Spleen (tissue), 11 donors: ENCODE measurements around the gene PSMB7. TPM values are rescaled to one million over a fixed set of nuclear protein-coding genes. Genes with fewer than 3 reads are reported as not detected.

Experiments used
- DNase-seq: peaks from one replicate; pipeline ENCODE4 v3.0.0-alpha.2; 2020
- H3K27ac ChIP-seq, 8 donors: fragments of 200-600 bp; sonication (generic) in 7 of 8; 1 replicate in 4 of 8; 2 replicates in 4 of 8; pipeline versions ENCODE4 v1.5.0 to v1.8.0; 2016 to 2021; ENCODE audit warnings: inconsistent platforms in 4 of 8, mild to moderate bottlenecking in 4 of 8, moderate library complexity in 1 of 8
- H3K27me3 ChIP-seq, 7 donors: fragments of 200-600 bp; sonication (generic) in 6 of 7; replicated peaks in 1 of 7; 1 replicate in 4 of 7; 2 replicates in 3 of 7; pipeline versions ENCODE4 v1.5.0 to v1.8.0; 2016 to 2021; ENCODE audit warnings: inconsistent platforms in 3 of 7, mild to moderate bottlenecking in 1 of 7
- H3K36me3 ChIP-seq, 6 donors: fragments of 200-600 bp; sonication (generic) in 5 of 6; 1 replicate in 4 of 6; 2 replicates in 2 of 6; pipeline versions ENCODE4 v1.5.0 to v1.8.0; 2016 to 2021; ENCODE audit warnings: inconsistent platforms in 2 of 6
- H3K4me1 ChIP-seq, 6 donors: fragments of 200-600 bp; sonication (generic) in 5 of 6; 1 replicate in 3 of 6; 2 replicates in 3 of 6; pipeline versions ENCODE4 v1.5.0 to v1.8.0; 2016 to 2021; ENCODE audit warnings: inconsistent platforms in 3 of 6
- H3K4me3 ChIP-seq, 8 donors: fragments of 200-600 bp; sonication (generic) in 7 of 8; 1 replicate in 4 of 8; 2 replicates in 4 of 8; pipeline versions ENCODE4 v1.5.0 to v1.8.0; 2016 to 2021; ENCODE audit warnings: inconsistent platforms in 4 of 8, mild to moderate bottlenecking in 4 of 8, moderate library complexity in 2 of 8
- H3K9me3 ChIP-seq, 8 donors: fragments of 200-600 bp; sonication (generic) in 7 of 8; 1 replicate in 4 of 8; 2 replicates in 4 of 8; pipeline versions ENCODE4 v1.5.0 to v1.8.0; 2016 to 2021; ENCODE audit warnings: inconsistent platforms in 4 of 8
- POLR2A ChIP-seq, 3 donors: fragments of 450-650 bp; IDR thresholded peaks; one replicate each; pipeline ENCODE4 v1.5.1; 2017; ENCODE audit warnings: antibody characterized with exemption in 3 of 3, mild to moderate bottlenecking in 1 of 3
- POLR2AphosphoS5 ChIP-seq, 3 donors: sonication (generic); formaldehyde crosslinking; IDR thresholded peaks; one replicate each; pipeline ENCODE4 v1.5.1; 2017; ENCODE audit warnings: antibody characterized with exemption in 3 of 3
- WGBS, 5 donors: extraction: QIAGEN DNeasy Blood & Tissue Kit in 3 of 5; methylation state at CpG; one replicate each; pipeline versions ENCODE4 v1.1.5 to v1.1.7; 2013 to 2018; 5-methylcytosine and 5-hydroxymethylcytosine counted together
- intact Hi-C: fragments of 100-400 bp; cut with DNase I; formaldehyde crosslinking; loops from one replicate; pipeline ENCODE4 v1.15.0; 2023; ENCODE audit warnings: low total_unique reads
- polyA plus RNA-seq, 3 donors: library from polyadenylated mRNA; stranded (reverse); fragments of 200-250 nt; gene quantifications; one replicate each; pipeline ENCODE4 v1.2.1, GENCODE V29; 2013
- total RNA-seq, 7 donors: library from RNA; depleted of rRNA in 3 of 7; stranded (reverse); fragments of >200 nt in 3 of 7; fragmentation: NEBNext Ultra II Directional in 4 of 7; extraction: Animal tissue kit (Norgen Biotek cat#: 25700) in 4 of 7; gene quantifications; one replicate each; pipeline versions ENCODE4 v1.1.0 to v1.2.1, GENCODE V29; 2016 to 2021
- TF ChIP-seq, protein P1 (sequence below), 11 experiments: fragments of 200-600 bp in 7 of 11; fragments of 450-650 bp in 4 of 11; sonication (generic) in 4 of 11; IDR thresholded peaks in 8 of 11; conservative IDR thresholded peaks in 3 of 11; 1 replicate in 7 of 11; 2 replicates in 4 of 11; pipeline versions ENCODE4 v1.4.0 to v1.8.0; 2016 to 2021; ENCODE audit warnings: antibody characterized with exemption in 11 of 11, inconsistent platforms in 4 of 11, mild to moderate bottlenecking in 1 of 11
- donor health status: healthy with polysubstance abuse.
- donor health status: DM: no; HTN: no; CAD: no; lungs with moderate emphysema.
- donor health status: DM: no; HTN: no; CAD: no.
- donor health status: Bipolar disorder and iron deficiency.
- donor health status: healthy.
- donor health status: DM: no; HTN: no; CAD: no.
- donor health status: DM: yes; HTN: yes; CAD: no.

The PSMB7 gene
- total and polyA plus RNA-seq, 10 donors = 71.3 to 143 (median 108) TPM

- Histone ChIP-seq H3K4me1 (peaks cover 0 to 62% (median 15%) of the 10 kb centered on the region in 6 donors), H3K27me3 (no peaks in the 10 kb centered on the region), H3K27ac (no peak overlapping the region), H3K36me3 (peaks cover 0 to 41% (median 4%) of the 10 kb centered on the region in 6 donors), H3K4me3 (no peak overlapping the region), H3K9me3 (peaks cover 0 to 5% (median 0%) of the 10 kb centered on the region in 8 donors)
- WGBS, 5 donors = 57 to 86% (median 72%) methylated on average over 9 of the region's 9 CpGs
- TF ChIP-seq POLR2A (IDR thresholded peaks at IDR 0.05) = no peak
- TF ChIP-seq, protein P1, sequence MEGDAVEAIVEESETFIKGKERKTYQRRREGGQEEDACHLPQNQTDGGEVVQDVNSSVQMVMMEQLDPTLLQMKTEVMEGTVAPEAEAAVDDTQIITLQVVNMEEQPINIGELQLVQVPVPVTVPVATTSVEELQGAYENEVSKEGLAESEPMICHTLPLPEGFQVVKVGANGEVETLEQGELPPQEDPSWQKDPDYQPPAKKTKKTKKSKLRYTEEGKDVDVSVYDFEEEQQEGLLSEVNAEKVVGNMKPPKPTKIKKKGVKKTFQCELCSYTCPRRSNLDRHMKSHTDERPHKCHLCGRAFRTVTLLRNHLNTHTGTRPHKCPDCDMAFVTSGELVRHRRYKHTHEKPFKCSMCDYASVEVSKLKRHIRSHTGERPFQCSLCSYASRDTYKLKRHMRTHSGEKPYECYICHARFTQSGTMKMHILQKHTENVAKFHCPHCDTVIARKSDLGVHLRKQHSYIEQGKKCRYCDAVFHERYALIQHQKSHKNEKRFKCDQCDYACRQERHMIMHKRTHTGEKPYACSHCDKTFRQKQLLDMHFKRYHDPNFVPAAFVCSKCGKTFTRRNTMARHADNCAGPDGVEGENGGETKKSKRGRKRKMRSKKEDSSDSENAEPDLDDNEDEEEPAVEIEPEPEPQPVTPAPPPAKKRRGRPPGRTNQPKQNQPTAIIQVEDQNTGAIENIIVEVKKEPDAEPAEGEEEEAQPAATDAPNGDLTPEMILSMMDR (IDR thresholded peaks at IDR 0.05 in 8 of 11, conservative IDR thresholded peaks at IDR 0.05 in 3 of 11) = no peak
- no peak for TF ChIP-seq POLR2AphosphoS5 (IDR thresholded peaks at IDR 0.05)
- DNase-seq = no peak
- intact Hi-C loops = no loop called here
These were observed 44.2 kb downstream of the PSMB7 start for GRCh38 chr9:124370896-124371582.

DNA sequence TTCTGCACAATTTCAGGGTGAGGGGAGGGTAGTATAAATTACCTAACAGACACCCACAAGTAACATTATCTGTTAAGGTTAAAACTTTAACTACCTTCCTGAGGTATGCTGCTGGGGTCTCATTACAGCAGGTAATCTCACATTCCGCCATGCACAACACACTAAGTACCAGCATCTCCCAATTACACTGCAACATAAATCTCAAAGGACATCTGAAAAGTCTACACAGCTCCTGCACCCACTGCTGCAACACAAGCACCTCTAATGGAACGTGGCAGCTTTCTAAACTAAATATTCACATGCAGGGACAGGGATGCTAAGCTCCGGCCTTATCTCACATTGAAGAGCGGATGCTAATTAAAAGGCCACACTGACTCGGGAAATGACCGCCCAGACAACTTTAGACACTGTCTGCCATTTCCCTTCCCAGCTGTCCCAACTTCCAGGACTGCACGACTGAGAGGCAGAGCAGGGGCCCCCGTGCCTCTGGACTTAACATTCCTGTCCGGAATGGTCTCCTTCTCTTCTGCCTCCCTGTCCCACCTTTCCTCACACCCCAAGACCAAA, 45.9 kb downstream of the PSMB7 start:
- intact Hi-C loops = no loop called here
- TF ChIP-seq POLR2A (IDR thresholded peaks at IDR 0.05) (no peak), POLR2AphosphoS5 (IDR thresholded peaks at IDR 0.05) (no peak)
- TF ChIP-seq, protein P1 (IDR thresholded peaks at IDR 0.05 in 8 of 11, conservative IDR thresholded peaks at IDR 0.05 in 3 of 11) = no peak

GRCh38 chr9:124368692-124369091, 46.5 kb downstream of the PSMB7 start:
- Histone ChIP-seq H3K27me3 (no peaks in the 10 kb centered on the region), H3K9me3 (no peaks in the 10 kb centered on the region), H3K36me3 (peaks cover 0 to 41% (median 2%) of the 10 kb centered on the region in 6 donors), H3K4me3 (no peak overlapping the region), H3K27ac (no peak overlapping the region), H3K4me1 (peaks cover 0 to 65% (median 18%) of the 10 kb centered on the region in 6 donors)
- TF ChIP-seq POLR2AphosphoS5 (IDR thresholded peaks at IDR 0.05) (no peak), POLR2A (IDR thresholded peaks at IDR 0.05) (no peak)
- TF ChIP-seq, protein P1 (IDR thresholded peaks at IDR 0.05 in 8 of 11, conservative IDR thresholded peaks at IDR 0.05 in 3 of 11) = no peak
- intact Hi-C loops = no loop called here
- DNase-seq = no peak
- 59 to 88% (median 77%) methylated on average over 3 of the region's 3 CpGs for WGBS, 5 donors

More for the DNA sequence above, 45.9 kb downstream of the PSMB7 start:
- Histone ChIP-seq H3K27me3 (no peaks in the 10 kb centered on the region), H3K4me1 (peaks cover 0 to 65% (median 18%) of the 10 kb centered on the region in 6 donors), H3K36me3 (peaks cover 0 to 41% (median 0%) of the 10 kb centered on the region in 6 donors), H3K9me3 (peaks cover 0 to 5% (median 0%) of the 10 kb centered on the region in 8 donors), H3K27ac (no peak overlapping the region), H3K4me3 (no peak overlapping the region)
- 73 to 84% (median 76%) methylated on average over 9 of the region's 9 CpGs for WGBS, 5 donors
- DNase-seq = no peak
